Omental fat pad (tissue), 4 donors: ENCODE results near the gene PELI3. TPM values are rescaled to one million over a fixed set of nuclear protein-coding genes. Genes with fewer than 3 reads are reported as not detected.
"Not testable (repeated sequence)": the region's sequence is repeated elsewhere in the genome, so short reads cannot be mapped to it uniquely, and the experiment has no call there.

Source experiments
- ATAC-seq: fragments of 150-250 bp; one replicate; pipeline ENCODE4 v1.9.1; 2016; ENCODE audit warnings: mild to moderate bottlenecking, moderate library complexity; ENCODE audit not compliant: low FRiP score
- DNase-seq: peaks from one replicate; pipeline ENCODE4 v3.0.0-alpha.2; 2019; ENCODE audit warnings: low spot score
- CTCF ChIP-seq, 3 donors: fragments of 450-650 bp; IDR thresholded peaks; one replicate each; pipeline ENCODE4 v1.5.1; 2016 to 2017; ENCODE audit warnings: antibody characterized with exemption in 3 of 3, mild to moderate bottlenecking in 3 of 3, moderate library complexity in 2 of 3
- total RNA-seq, 4 donors: library from RNA; depleted of rRNA; stranded (reverse); fragments of >200 nt; gene quantifications; one replicate each; pipeline ENCODE4 v1.1.0, GENCODE V29; 2016

PELI3 gene
- total RNA-seq, 4 donors from 2014 or later: 9.2 to 16.3 (median 12.5) TPM

GRCh38 chr11:66421492-66422205, 45.1 kb upstream of the PELI3 start:
- DNase-seq (peak; percentile 90), ATAC-seq (peak; percentile 98)
- no peak for TF ChIP-seq CTCF (IDR thresholded peaks at IDR 0.05)

- ATAC-seq: no peak
- no peak for TF ChIP-seq CTCF (IDR thresholded peaks at IDR 0.05)
Measured at GRCh38 chr11:66426314-66426713, 40.4 kb upstream of the PELI3 start.

GRCh38 chr11:66428933-66429332, 37.8 kb upstream of the PELI3 start:
- no peak for TF ChIP-seq CTCF (IDR thresholded peaks at IDR 0.05)
- no peak for DNase-seq
- no peak for ATAC-seq

More at GRCh38 chr11:66426314-66426713, 40.4 kb upstream of the PELI3 start:
- no peak for DNase-seq

- peak; percentile 77 for DNase-seq
- TF ChIP-seq CTCF (IDR thresholded peaks at IDR 0.05): peak in 2 of 3 donors; percentile 30 to 42
- ATAC-seq: peak; percentile 54
Measured at GRCh38 chr11:66429983-66430602, 36.6 kb upstream of the PELI3 start.

- not testable (repeated sequence) for DNase-seq, ATAC-seq
Measured at GRCh38 chr11:66431287-66431686, 35.4 kb upstream of the PELI3 start.

- not testable (repeated sequence) for ATAC-seq, DNase-seq
Measured at GRCh38 chr11:66431871-66432329, 34.8 kb upstream of the PELI3 start.

- TF ChIP-seq CTCF (IDR thresholded peaks at IDR 0.05): no peak
- DNase-seq: no peak
- ATAC-seq: no peak
Measured at GRCh38 chr11:66432597-66432996, 34.1 kb upstream of the PELI3 start.

- no peak for TF ChIP-seq CTCF (IDR thresholded peaks at IDR 0.05)
- ATAC-seq (no peak), DNase-seq (no peak)
Measured at GRCh38 chr11:66437979-66438503, 28.7 kb upstream of the PELI3 start.
